Psoas muscle (tissue), 8 donors: ENCODE results near the gene BMP15. TPM values are rescaled to one million over a fixed set of nuclear protein-coding genes. Genes with fewer than 3 reads are reported as not detected.

Experiments used
- ATAC-seq, 4 donors: fragments of 200-7000 bp; cut with Tn5 transposase; one replicate each; pipeline ENCODE4 v1.9.1; 2020; ENCODE audit warnings: moderate library complexity in 3 of 4, mild to moderate bottlenecking in 2 of 4
- DNase-seq, 2 donors: peaks; one replicate each; pipeline ENCODE4 v3.0.0-alpha.2; 2020
- H3K27ac ChIP-seq: fragments of 200-600 bp; one replicate; pipeline ENCODE4 v1.8.0; 2022
- H3K27me3 ChIP-seq, 3 donors: fragments of 200-600 bp in 1 of 3; one replicate each; pipeline versions ENCODE4 v1.6.1 to v1.8.0; 2013 to 2022; ENCODE audit warnings: low read length in 2 of 3, mild to moderate bottlenecking in 2 of 3, moderate library complexity in 1 of 3; ENCODE audit not compliant: insufficient read depth in 3 of 3
- H3K36me3 ChIP-seq, 2 donors: fragments of 200-600 bp in 1 of 2; one replicate each; pipeline versions ENCODE4 v1.6.1 to v1.8.0; 2013 to 2022; ENCODE audit warnings: low read depth in 1 of 2, mild to moderate bottlenecking in 1 of 2, moderate library complexity in 1 of 2; ENCODE audit not compliant: insufficient read depth in 1 of 2
- H3K4me1 ChIP-seq: fragments of 200-600 bp; one replicate; pipeline ENCODE4 v1.8.0; 2022
- H3K4me3 ChIP-seq: fragments of 200-600 bp; one replicate; pipeline ENCODE4 v1.8.0; 2022; ENCODE audit warnings: mild to moderate bottlenecking
- H3K9me3 ChIP-seq: fragments of 200-600 bp; one replicate; pipeline ENCODE4 v1.8.0; 2022
- CTCF ChIP-seq: fragments of 200-600 bp; IDR thresholded peaks from one replicate; pipeline ENCODE4 v1.8.0; 2022; ENCODE audit warnings: antibody characterized with exemption
- WGBS, 3 donors: extraction: QIAGEN DNeasy Blood & Tissue Kit; methylation state at CpG; one replicate each; pipeline versions ENCODE4 v1.1.6 to v1.1.7; 2013; 5-methylcytosine and 5-hydroxymethylcytosine counted together
- intact Hi-C, 2 donors: fragments of 100-400 bp; cut with DNase I; formaldehyde crosslinking; loops; one replicate each; pipeline versions ENCODE4 v1.11.0 to v1.14.2; 2022
- polyA plus RNA-seq, 3 donors: library from polyadenylated mRNA; stranded (reverse); fragments of 200-250 nt; gene quantifications; one replicate each; pipeline ENCODE4 v1.2.3, GENCODE V29; 2013
- total RNA-seq, 4 donors: library from RNA; stranded (reverse); fragmentation: NEBNext Ultra II Directional in 2 of 4; extraction: Animal tissue kit (Norgen Biotek cat#: 25700) in 2 of 4; gene quantifications; one replicate each; pipeline versions ENCODE4 v1.2.1 to v1.2.4, GENCODE V29; 2021 to 2023
- donor health status: healthy with polysubstance abuse.
- donor health status: DM: no; HTN: no; CAD: no; lungs with moderate emphysema.
- donor health status: Bipolar disorder and iron deficiency.
- donor health status: healthy.
- donor health status: DM: yes; HTN: yes; CAD: no.
- donor health status: DM: no; HTN: no; CAD: no.
- donor health status: DM: no; HTN: no; CAD: no.
- donor health status: DM: yes; HTN: yes; CAD: no.

Gene BMP15
- total and polyA plus RNA-seq, 7 donors, result not detected

- intact Hi-C loops, result no loop called here
- no peaks in the 10 kb centered on the region for H3K4me1 ChIP-seq
Observed at GRCh38 chrX:50893047-50893446, 17.5 kb upstream of the BMP15 start.

DNA sequence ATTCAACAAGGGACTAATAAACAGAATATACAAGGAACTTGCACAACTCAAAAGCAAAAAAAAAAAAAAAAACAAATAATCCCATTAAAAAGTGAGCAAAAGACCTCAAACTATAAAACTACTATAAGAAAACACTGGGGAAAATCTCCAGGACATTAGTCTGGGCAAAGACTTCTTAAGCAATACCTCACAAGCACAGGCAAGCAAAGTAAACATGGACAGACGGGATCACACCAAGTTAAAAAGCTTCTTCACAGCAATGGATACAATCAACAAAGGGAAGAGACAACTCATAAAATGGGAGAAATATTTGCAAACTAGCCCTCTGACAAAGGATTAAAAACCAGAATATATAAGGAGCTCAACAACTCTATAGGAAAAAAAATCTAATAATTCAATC is 17.1 kb upstream of the BMP15 start:
- Histone ChIP-seq H3K27me3 (peaks cover 0 to 20% (median 0%) of the 10 kb centered on the region in 3 donors), H3K9me3 (no peaks in the 10 kb centered on the region), H3K4me3 (no peak overlapping the region), H3K27ac (no peak overlapping the region), H3K4me1 (no peaks in the 10 kb centered on the region), H3K36me3 (no peaks in the 10 kb centered on the region)
- WGBS, 3 donors, result 0% methylated on average over 1 of the region's 1 CpG
- intact Hi-C loops, result no loop called here
- ATAC-seq (no peak), DNase-seq (no peak)
- TF ChIP-seq CTCF, result no peak

More at GRCh38 chrX:50893047-50893446, 17.5 kb upstream of the BMP15 start:
- no peak overlapping the region for H3K4me3 ChIP-seq
- no peak for ATAC-seq
- no peak for TF ChIP-seq CTCF
- no peak overlapping the region for H3K27ac ChIP-seq
- DNase-seq, result no peak
- 71 to 97% (median 93%) methylated on average over 3 of the region's 3 CpGs for WGBS, 3 donors
- H3K36me3 ChIP-seq, result no peaks in the 10 kb centered on the region
- peaks cover 0 to 18% (median 0%) of the 10 kb centered on the region in 3 donors for H3K27me3 ChIP-seq
- no peaks in the 10 kb centered on the region for H3K9me3 ChIP-seq

DNA sequence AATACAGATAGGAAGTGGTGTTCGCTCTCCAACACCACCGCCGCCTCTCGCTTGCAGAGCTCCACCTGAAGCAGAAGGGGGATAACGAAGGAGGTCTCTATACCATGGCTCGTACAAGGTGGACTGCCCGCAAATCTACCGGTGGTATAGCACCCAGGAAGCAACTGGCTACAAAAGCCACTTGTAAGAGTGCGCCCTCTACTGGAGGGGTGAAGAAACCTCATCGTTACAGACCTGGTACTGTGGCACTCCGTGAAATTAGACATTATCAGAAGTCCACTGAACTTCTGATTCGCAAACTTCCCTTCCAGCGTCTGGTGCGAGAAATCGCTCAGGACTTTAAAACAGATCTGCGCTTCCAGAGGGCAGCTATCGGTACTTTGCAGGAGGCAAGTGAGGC is 5.2 kb upstream of the BMP15 start:
- Histone ChIP-seq H3K36me3 (no peaks in the 10 kb centered on the region), H3K27ac (no peak overlapping the region), H3K4me1 (no peaks in the 10 kb centered on the region), H3K27me3 (peaks cover 0 to 11% (median 0%) of the 10 kb centered on the region in 3 donors), H3K9me3 (no peaks in the 10 kb centered on the region), H3K4me3 (no peak overlapping the region)
- 83 to 98% (median 96%) methylated on average over 14 to 17 of the region's 17 CpGs for WGBS, 3 donors
- intact Hi-C loops, result no loop called here
- ATAC-seq (no peak), DNase-seq (no peak)
- no peak for TF ChIP-seq CTCF

GRCh38 chrX:50913520-50913919 is 3.0 kb downstream of the BMP15 start:
- DNase-seq, result no peak
- no peak for ATAC-seq
- Histone ChIP-seq H3K36me3 (no peaks in the 10 kb centered on the region), H3K4me1 (no peaks in the 10 kb centered on the region), H3K4me3 (no peak overlapping the region), H3K9me3 (no peaks in the 10 kb centered on the region), H3K27me3 (peaks cover 0 to 10% (median 0%) of the 10 kb centered on the region in 3 donors), H3K27ac (no peak overlapping the region)
- intact Hi-C loops, result no loop called here
- no peak for TF ChIP-seq CTCF

DNA sequence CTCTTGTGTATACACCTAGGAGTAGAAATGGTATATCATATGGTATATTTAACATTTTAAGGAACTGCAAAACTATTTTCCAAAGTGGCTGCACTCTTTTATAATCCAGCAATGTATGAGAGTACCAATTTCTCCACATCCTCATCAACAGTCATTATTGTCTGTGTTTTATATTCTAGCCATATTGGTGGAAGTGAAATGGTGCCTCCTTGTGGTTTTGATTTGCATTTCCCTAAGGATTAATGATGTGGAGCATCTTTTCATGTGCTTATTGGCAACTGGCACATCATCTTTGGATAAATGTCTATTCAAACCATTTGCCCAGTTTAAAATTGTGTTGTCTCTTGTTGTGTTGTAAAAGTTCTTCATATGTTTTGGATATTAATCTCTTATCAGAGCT is 9.6 kb downstream of the BMP15 start:
- peaks cover 0 to 10% (median 0%) of the 10 kb centered on the region in 3 donors for H3K27me3 ChIP-seq
- no peak for ATAC-seq
- no peak overlapping the region for H3K4me3 ChIP-seq
- no peaks in the 10 kb centered on the region for H3K36me3 ChIP-seq
- no peak for DNase-seq
- intact Hi-C loops, result no loop called here
- no peak overlapping the region for H3K27ac ChIP-seq
- peak; percentile 14 for TF ChIP-seq CTCF
- H3K4me1 ChIP-seq, result no peaks in the 10 kb centered on the region
- no peaks in the 10 kb centered on the region for H3K9me3 ChIP-seq
